IPS-20b (cell line): ENCODE results near the gene CTXND1.

ENCODE experiments used
- H3K27ac ChIP-seq: one replicate; pipeline ENCODE4 v1.5.1; 2013; ENCODE audit warnings: low read length
- H3K27me3 ChIP-seq: 2 replicates; pipeline ENCODE4 v1.6.1; 2013; ENCODE audit warnings: mild to moderate bottlenecking, low read length, inconsistent platforms; ENCODE audit not compliant: insufficient read depth
- H3K36me3 ChIP-seq: 2 replicates; pipeline ENCODE4 v1.6.1; 2013; ENCODE audit warnings: low read depth, mild to moderate bottlenecking, inconsistent platforms, low read length, moderate library complexity; ENCODE audit not compliant: insufficient read depth
- H3K4me1 ChIP-seq: 2 replicates; pipeline ENCODE4 v1.6.1; 2013; ENCODE audit warnings: mild to moderate bottlenecking, control low read depth, inconsistent platforms, low read length, moderate library complexity; ENCODE audit not compliant: insufficient read depth
- H3K4me3 ChIP-seq: 2 replicates; pipeline ENCODE4 v1.5.1; 2013; ENCODE audit warnings: mild to moderate bottlenecking, low read length, inconsistent platforms
- H3K9ac ChIP-seq: 2 replicates; pipeline ENCODE4 v1.6.1; 2013; ENCODE audit warnings: low read depth, mild to moderate bottlenecking, inconsistent platforms, low read length, moderate library complexity
- H3K9me3 ChIP-seq: 2 replicates; pipeline ENCODE4 v1.6.1; 2013; ENCODE audit warnings: mild to moderate bottlenecking, low read depth, low read length, inconsistent platforms; ENCODE audit not compliant: insufficient read depth

Gene CTXND1

DNA sequence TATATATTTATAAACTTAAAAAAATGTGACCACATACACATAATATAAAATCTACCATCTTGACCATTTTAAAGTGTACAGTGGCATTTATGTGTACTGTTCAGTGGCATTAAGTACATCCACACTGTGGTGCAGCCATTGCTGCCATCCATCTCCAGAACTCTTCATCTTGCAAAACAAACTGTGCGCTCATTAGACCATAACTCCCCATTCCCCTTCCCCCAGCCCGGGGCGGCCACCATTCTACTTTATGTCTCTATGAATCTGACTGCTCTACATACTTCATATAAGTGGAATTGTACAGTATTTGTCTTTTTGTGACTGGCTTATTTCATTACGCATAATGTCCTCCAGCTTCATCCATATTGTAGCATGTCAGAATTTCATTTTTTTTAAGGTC, 47.8 kb downstream of the CTXND1 start:
- no peaks in the 10 kb centered on the region for H3K36me3 ChIP-seq
- H3K9me3 ChIP-seq: no peaks in the 10 kb centered on the region
- H3K4me1 ChIP-seq: peaks cover 17% of the 10 kb centered on the region; the same call in 1 of the 2 replicates
- no peak overlapping the region for H3K27ac ChIP-seq
- no peaks in the 10 kb centered on the region for H3K27me3 ChIP-seq
- H3K4me3 ChIP-seq: no peak overlapping the region
- H3K9ac ChIP-seq: no peak overlapping the region

DNA sequence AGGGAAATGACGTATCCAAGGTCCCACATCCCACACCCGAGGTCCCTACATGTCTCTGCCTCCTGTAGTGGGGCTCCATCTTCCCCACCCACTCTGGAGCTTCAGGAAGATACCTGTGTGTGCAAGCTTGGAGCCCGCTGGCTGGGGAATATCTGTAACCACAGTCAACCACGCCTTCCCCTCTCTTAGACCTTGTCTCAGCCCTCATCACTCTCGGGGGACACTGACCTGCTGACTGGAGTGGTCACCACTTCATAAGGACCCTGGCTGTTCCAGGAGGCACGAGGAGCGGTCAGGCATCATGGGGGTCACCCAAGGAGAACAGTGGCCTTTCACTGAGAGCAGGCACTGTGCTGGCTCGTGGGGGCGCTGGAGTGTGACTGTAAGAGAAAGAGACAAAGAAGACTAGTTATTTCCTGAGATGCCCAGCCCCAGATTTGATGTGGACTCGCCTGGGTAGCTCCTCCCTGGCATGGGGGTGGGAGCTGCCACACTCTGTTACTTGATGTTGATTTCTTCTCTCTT, 48.6 kb downstream of the CTXND1 start:
- Histone ChIP-seq H3K4me3 (no peak overlapping the region), H3K27ac (no peak overlapping the region), H3K4me1 (peaks cover 18% of the 10 kb centered on the region; the same call in 1 of the 2 replicates), H3K9me3 (no peaks in the 10 kb centered on the region), H3K9ac (no peak overlapping the region), H3K36me3 (no peaks in the 10 kb centered on the region), H3K27me3 (no peaks in the 10 kb centered on the region)

DNA sequence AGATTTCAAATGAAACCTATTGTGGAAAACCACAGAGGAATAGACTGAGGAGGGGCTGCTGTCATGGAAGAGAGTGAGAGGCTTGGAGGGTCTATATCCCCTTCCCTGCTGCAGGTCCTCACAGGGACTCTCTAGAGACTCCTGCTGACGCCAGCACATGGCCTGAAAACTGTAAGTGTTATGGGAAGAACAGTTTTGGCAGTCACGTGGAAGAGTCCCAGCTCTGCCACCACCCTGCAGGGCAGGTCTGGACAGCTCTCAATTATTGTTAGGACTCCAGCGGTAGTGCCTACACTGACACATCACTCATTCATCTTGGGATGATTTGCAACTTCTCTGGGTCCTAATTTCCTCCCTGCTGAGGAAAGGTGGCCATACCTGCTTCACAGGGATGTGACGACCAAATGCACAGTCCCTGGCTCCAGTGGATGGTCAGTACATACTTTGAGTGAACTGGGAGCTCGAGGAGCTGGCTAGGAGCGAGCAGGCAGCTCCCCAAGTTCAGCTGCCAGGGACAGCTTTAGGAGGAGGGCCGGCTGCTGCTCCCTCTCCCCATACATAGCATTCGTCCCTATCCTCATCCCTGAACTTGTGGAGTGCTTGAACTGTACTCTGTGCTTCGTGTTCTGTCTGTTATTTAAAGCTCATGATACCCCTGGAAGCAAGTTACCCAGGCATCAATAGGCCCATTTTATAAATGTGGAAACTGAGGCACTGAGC, 49.2 kb downstream of the CTXND1 start:
- no peak overlapping the region for H3K9ac ChIP-seq
- no peak overlapping the region for H3K27ac ChIP-seq
- no peaks in the 10 kb centered on the region for H3K9me3 ChIP-seq
- peaks cover 12% of the 10 kb centered on the region; the same call in 1 of the 2 replicates for H3K4me1 ChIP-seq
- H3K4me3 ChIP-seq: no peak overlapping the region
- no peaks in the 10 kb centered on the region for H3K36me3 ChIP-seq
- no peaks in the 10 kb centered on the region for H3K27me3 ChIP-seq

DNA sequence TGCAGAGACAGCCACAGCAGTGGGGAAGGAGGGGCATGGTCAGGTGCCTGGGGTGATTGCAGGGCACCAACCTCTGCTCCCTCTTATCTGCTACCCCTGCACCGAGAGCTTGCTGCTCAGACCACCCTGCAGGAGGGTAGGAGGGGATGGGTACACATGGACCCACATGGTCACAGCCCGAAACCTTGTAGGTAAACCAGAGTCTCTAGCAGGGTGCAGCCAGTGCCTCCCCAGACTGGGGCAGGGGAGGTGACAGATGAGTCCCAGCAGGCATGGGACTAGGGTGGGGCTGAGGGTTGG, 50.0 kb downstream of the CTXND1 start:
- Histone ChIP-seq H3K4me3 (no peak overlapping the region), H3K36me3 (no peaks in the 10 kb centered on the region), H3K27ac (no peak overlapping the region), H3K9me3 (no peaks in the 10 kb centered on the region), H3K27me3 (no peaks in the 10 kb centered on the region), H3K4me1 (peaks cover 9% of the 10 kb centered on the region; the same call in 1 of the 2 replicates), H3K9ac (no peak overlapping the region)

DNA sequence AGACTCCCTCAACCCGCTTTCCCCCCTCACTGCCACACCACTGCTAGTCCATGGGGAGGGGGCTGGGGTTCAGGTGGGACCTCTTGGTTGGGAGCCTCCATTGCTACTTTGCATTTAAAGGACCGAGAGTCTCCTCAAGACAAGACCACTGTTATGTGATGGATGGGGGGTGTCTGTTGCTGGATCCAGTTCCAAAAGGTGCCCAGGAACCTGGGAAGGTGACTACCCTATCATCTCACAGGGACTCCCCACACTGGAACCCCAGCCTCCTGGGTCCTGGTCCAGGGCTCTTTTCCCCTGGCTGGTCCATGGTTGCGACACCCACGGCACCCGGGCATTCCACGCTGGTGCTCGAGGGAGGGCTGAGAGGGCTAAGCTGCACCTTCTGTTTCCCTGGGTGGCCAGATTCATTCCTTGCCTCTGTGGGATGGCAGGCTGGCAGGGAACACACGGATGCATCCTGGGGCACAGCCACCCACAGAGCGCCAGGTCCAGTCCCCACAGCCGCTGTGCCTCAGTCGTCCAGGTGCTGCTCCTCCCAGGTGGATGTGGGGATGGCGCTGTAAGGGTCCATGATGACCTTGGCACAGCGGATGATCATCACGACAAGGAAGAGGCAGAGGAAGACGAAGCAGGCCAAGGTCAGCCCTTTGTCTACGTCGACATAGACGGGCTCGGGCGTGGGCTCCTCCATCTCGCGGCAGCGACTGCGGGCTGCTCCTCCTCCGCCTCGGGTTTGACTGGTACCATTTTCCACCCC, 50.6 kb downstream of the CTXND1 start:
- no peaks in the 10 kb centered on the region for H3K27me3 ChIP-seq
- H3K9ac ChIP-seq: no peak overlapping the region
- H3K27ac ChIP-seq: no peak overlapping the region
- H3K36me3 ChIP-seq: no peaks in the 10 kb centered on the region
- H3K4me1 ChIP-seq: peaks cover 9% of the 10 kb centered on the region; the same call in 1 of the 2 replicates
- no peaks in the 10 kb centered on the region for H3K9me3 ChIP-seq
- H3K4me3 ChIP-seq: no peak overlapping the region

DNA sequence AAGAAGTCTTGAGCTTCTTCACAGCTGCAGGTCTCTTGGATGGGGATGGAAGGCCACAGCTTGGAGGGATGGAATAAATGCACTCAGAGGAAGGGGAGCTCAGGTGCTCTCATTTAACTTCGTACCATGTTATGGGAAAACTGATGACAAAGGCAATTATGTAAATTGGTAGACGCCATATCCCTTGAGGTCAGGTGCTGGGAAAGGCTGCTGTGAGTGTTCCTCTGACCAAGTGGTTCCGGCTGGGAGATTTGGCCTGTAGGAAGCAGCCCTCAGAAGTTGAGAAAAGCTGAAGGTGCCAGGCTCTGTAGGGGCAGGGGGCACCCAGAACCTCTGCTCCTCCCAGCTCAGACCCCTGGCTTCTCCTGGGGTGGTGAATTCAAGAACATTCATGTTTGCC, 52.1 kb downstream of the CTXND1 start:
- peaks cover 9% of the 10 kb centered on the region; the same call in 1 of the 2 replicates for H3K4me1 ChIP-seq
- no peak overlapping the region for H3K27ac ChIP-seq
- H3K4me3 ChIP-seq: no peak overlapping the region
- H3K9ac ChIP-seq: no peak overlapping the region
- H3K36me3 ChIP-seq: no peaks in the 10 kb centered on the region
- H3K9me3 ChIP-seq: no peaks in the 10 kb centered on the region
- no peaks in the 10 kb centered on the region for H3K27me3 ChIP-seq

DNA sequence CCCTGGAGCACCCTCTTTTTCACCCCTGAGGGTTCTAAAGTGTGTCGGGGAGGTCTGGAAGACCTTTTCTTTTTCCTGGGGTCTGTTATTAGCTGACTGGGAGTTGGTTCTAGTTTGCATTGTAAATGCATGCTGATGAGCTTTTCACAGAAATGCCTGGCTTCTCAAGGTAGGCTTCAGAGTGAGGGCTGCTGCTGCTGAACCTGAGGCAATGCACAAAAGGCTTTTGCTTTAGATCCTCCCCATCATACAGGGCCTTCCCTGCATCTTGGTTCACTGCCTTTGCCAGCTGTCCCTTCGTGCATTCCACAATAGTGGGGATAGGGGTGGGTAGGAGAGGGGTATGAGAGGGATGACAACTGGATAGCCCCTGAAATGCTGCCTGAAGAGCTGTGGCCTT, 52.6 kb downstream of the CTXND1 start:
- Histone ChIP-seq H3K36me3 (no peaks in the 10 kb centered on the region), H3K27me3 (no peaks in the 10 kb centered on the region), H3K9ac (no peak overlapping the region), H3K27ac (no peak overlapping the region), H3K4me1 (peaks cover 9% of the 10 kb centered on the region; the same call in 1 of the 2 replicates), H3K9me3 (no peaks in the 10 kb centered on the region), H3K4me3 (no peak overlapping the region)

DNA sequence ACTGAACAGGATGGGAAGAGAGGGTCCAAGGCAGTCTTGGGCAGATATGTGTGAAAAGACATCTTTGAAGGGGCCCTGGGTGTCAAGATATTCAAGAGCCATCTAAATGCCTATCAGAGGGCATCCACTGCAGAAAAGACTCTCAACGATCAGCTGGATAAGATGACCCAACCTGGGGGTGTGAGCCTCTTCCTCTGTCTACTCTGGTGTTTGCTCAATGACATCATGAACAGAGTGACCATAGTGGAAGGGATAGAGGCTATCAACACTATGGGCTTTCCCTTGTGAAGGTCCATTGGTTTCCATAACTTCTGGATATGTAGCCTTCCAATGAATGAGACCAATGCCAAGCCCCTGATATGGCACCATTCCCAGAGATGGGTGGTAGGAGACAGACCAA, 57.1 kb downstream of the CTXND1 start:
- H3K27me3 ChIP-seq: no peaks in the 10 kb centered on the region

DNA sequence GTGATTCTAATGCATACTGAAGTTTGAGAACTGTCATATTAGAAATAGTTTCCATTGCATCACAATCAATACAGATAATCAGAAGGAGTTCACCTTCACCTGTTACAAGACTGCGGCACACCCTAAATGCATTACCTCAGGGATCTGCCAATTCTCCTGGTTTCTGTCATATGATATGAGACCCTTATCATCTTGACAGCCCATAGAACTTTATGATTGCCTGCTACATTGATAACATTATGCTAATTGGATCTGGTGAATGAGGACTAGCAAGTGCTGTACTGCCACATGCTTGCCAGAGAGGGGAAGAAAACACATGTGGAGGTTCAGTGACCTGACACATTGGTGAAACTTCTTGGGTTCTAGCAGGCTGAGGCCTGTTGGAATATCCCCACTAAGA, 57.8 kb downstream of the CTXND1 start:
- Histone ChIP-seq H3K4me3 (no peak overlapping the region), H3K27ac (no peak overlapping the region), H3K36me3 (no peaks in the 10 kb centered on the region), H3K9me3 (no peaks in the 10 kb centered on the region), H3K27me3 (no peaks in the 10 kb centered on the region), H3K9ac (no peak overlapping the region), H3K4me1 (peaks cover 3% of the 10 kb centered on the region; the same call in 1 of the 2 replicates)

More for the DNA sequence above, 57.1 kb downstream of the CTXND1 start:
- H3K9ac ChIP-seq: no peak overlapping the region
- H3K4me3 ChIP-seq: no peak overlapping the region
- H3K36me3 ChIP-seq: no peaks in the 10 kb centered on the region
- no peaks in the 10 kb centered on the region for H3K9me3 ChIP-seq
- peaks cover 9% of the 10 kb centered on the region; the same call in 1 of the 2 replicates for H3K4me1 ChIP-seq
- no peak overlapping the region for H3K27ac ChIP-seq

DNA sequence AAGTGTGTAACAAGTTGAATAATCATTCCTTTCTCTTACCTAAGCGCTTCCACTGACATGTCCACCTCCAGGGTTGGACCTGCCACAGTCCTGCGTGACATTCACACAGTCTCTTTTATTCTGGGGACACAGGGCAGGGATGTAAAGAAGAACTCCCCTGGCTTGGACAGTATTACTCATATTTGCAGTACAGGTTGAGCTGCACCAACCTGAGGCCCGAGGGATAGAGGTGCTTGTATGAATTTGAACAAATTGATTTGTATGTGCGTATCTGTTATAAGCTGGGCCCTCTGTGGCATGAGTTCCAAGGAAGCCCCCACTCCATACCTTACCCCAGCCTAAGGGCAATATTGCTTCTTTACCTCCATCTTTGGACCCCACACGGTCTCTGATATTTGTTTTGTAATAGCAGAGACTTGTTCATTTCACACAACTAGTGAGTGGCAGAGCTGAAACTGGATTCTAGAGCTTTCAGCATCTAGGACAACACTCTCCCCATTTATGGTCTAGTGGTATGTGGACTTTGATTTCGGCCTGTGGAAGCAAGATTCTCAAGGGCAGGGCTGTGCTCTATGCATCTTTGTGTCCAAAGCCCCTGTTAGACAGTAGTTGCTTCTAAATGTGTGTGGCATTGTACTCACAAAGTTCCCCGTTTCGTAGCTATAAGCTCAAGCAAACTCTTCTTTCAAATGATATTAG, 60.0 kb downstream of the CTXND1 start:
- no peak overlapping the region for H3K9ac ChIP-seq
- no peaks in the 10 kb centered on the region for H3K9me3 ChIP-seq
- H3K4me1 ChIP-seq: peaks cover 10% of the 10 kb centered on the region
- no peak overlapping the region for H3K27ac ChIP-seq
- H3K36me3 ChIP-seq: peaks cover 5% of the 10 kb centered on the region; the same call in 1 of the 2 replicates
- H3K27me3 ChIP-seq: no peaks in the 10 kb centered on the region
- no peak overlapping the region for H3K4me3 ChIP-seq

DNA sequence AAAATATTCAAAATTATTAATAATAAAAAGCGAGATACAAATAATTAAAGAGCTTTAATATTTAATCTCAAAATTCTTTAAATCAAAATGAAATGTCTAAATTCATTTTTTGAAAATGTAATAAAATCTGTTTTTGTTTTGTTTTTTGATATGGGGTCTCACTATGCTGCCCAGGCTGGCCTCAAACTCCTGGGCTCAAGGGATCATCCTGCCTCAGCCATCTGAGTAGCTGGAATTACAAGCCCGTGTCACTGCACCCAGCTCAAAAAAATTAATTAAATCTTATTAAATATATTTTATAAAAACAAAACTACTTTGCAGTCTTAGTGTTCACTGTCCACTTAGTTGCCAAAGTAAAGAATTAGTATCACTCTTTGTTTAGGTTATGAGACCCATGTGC, 60.8 kb downstream of the CTXND1 start:
- no peaks in the 10 kb centered on the region for H3K9me3 ChIP-seq
- no peak overlapping the region for H3K4me3 ChIP-seq
- peaks cover 10% of the 10 kb centered on the region for H3K4me1 ChIP-seq
- H3K27me3 ChIP-seq: no peaks in the 10 kb centered on the region
- no peak overlapping the region for H3K27ac ChIP-seq
- H3K9ac ChIP-seq: no peak overlapping the region
- peaks cover 11% of the 10 kb centered on the region; the same call in 1 of the 2 replicates for H3K36me3 ChIP-seq
